Right lobe of liver (tissue), 6 donors: Measurements from ENCODE around the gene KXD1. TPM values are rescaled to one million over a fixed set of nuclear protein-coding genes. Genes with fewer than 3 reads are reported as not detected.
A peak's percentile ranks its signal among the peaks of the same experiment; 100 is the strongest.

Source experiments
- ATAC-seq, 4 donors: fragments of 200-7000 bp; cut with Tn5 transposase; one replicate each; pipeline ENCODE4 v1.9.1; 2020; ENCODE audit warnings: mild to moderate bottlenecking in 4 of 4, moderate library complexity in 4 of 4
- DNase-seq, 3 donors: peaks; one replicate each; pipeline ENCODE4 v3.0.0-alpha.2; 2020
- H3K27ac ChIP-seq, 3 donors: fragments of 200-600 bp; one replicate each; pipeline ENCODE4 v1.8.0; 2022
- H3K27me3 ChIP-seq, 2 donors: fragments of 200-600 bp; one replicate each; pipeline ENCODE4 v1.8.0; 2022
- H3K36me3 ChIP-seq, 4 donors: fragments of 200-600 bp; sonication (generic) in 1 of 4; one replicate each; pipeline versions ENCODE4 v1.5.1 to v1.8.0; 2017 to 2022; ENCODE audit warnings: control low read depth in 1 of 4
- H3K4me1 ChIP-seq, 4 donors: fragments of 200-600 bp; sonication (generic) in 1 of 4; one replicate each; pipeline versions ENCODE4 v1.5.1 to v1.8.0; 2017 to 2022; ENCODE audit warnings: control low read depth in 1 of 4
- H3K4me3 ChIP-seq, 3 donors: fragments of 200-600 bp; one replicate each; pipeline ENCODE4 v1.8.0; 2022
- H3K9me3 ChIP-seq, 4 donors: fragments of 200-600 bp; sonication (generic) in 1 of 4; one replicate each; pipeline versions ENCODE4 v1.5.1 to v1.8.0; 2017 to 2022; ENCODE audit warnings: control low read depth in 1 of 4
- POLR2A ChIP-seq: fragments of 450-650 bp; IDR thresholded peaks from one replicate; pipeline ENCODE4 v1.6.1; 2017; ENCODE audit warnings: antibody characterized with exemption, mild to moderate bottlenecking
- WGBS: methylation state at CpG from one replicate; pipeline ENCODE4 v1.1.6; 2018; ENCODE audit warnings: low coverage, low lambda C conversion rate; ENCODE audit not compliant: insufficient coverage; ENCODE audit errors: missing lambda C conversion rate; 5-methylcytosine and 5-hydroxymethylcytosine counted together
- intact Hi-C, 2 donors: fragments of 100-400 bp; cut with DNase I; formaldehyde crosslinking; loops; one replicate each; pipeline versions ENCODE4 v1.11.2 to v1.14.1; 2022
- total RNA-seq, 6 experiments: library from RNA; depleted of rRNA in 2 of 6; stranded (reverse); fragments of >200 nt in 2 of 6; fragmentation: NEBNext Ultra II Directional in 3 of 6; extraction: Animal tissue kit (Norgen Biotek cat#: 25700) in 3 of 6; gene quantifications; one replicate each; pipeline versions ENCODE4 v1.1.0 to v1.2.4, GENCODE V29; 2016 to 2023
- TF ChIP-seq, protein P1 (sequence below), 4 donors: fragments of 200-600 bp in 3 of 4; fragments of 450-650 bp in 1 of 4; IDR thresholded peaks; one replicate each; pipeline versions ENCODE4 v1.5.1 to v1.8.0; 2016 to 2022; ENCODE audit warnings: antibody characterized with exemption in 4 of 4, mild to moderate bottlenecking in 2 of 4
- donor health status: DM: no; HTN: yes; CAD: no.
- donor health status: DM: no; HTN: no; CAD: no.
- donor health status: DM: no; HTN: no; CAD: no.
- donor health status: DM: no; HTN: yes; CAD: no.
- donor health status: DM: no; HTN: yes; CAD: no.

Gene KXD1
- total RNA-seq, 6 experiments from 2014 or later, result 30.2 to 93.0 (median 36.1) TPM

DNA sequence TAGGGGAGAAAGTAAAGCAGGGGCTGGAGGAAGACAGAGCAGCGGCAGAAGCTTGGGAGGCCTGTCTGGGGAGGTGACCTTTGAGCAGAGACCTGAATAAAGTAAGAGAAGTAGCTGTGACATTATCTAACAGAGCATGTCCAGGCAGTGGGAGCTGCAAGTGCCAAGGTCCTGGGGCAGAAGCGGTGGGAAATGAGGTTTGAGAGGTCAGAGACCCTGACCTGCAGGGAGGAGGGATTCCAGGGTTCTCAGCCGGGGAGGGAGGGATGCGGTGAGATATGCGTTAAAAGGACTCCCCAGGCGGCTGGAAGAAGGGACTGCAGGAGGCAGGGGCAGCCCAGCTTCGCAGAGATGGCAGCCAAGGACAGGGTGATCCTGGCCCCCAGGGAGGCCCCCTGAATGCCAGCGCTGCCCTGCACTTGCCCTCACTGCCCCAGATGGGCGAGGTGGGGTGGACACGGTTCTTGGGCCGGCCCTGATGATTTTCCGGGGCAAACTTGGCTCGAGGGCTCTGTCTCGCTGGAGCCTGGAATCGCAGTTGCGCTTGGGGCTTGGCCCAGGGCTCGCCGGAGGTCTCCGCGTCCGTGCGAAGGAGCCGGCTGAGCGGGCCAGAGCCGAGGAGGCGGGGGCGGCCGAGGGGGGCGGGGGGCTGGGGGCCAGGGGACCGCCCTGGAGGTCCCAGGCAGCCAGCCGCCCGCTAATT lies 45.7 kb downstream of the KXD1 start:
- peaks cover 0 to 29% of the 10 kb centered on the region in 2 donors for H3K27me3 ChIP-seq
- no peaks in the 10 kb centered on the region for H3K36me3 ChIP-seq
- intact Hi-C loops, result no loop called here
- 19% methylated on average over 8 of the region's 32 CpGs for WGBS
- TF ChIP-seq, protein P1, sequence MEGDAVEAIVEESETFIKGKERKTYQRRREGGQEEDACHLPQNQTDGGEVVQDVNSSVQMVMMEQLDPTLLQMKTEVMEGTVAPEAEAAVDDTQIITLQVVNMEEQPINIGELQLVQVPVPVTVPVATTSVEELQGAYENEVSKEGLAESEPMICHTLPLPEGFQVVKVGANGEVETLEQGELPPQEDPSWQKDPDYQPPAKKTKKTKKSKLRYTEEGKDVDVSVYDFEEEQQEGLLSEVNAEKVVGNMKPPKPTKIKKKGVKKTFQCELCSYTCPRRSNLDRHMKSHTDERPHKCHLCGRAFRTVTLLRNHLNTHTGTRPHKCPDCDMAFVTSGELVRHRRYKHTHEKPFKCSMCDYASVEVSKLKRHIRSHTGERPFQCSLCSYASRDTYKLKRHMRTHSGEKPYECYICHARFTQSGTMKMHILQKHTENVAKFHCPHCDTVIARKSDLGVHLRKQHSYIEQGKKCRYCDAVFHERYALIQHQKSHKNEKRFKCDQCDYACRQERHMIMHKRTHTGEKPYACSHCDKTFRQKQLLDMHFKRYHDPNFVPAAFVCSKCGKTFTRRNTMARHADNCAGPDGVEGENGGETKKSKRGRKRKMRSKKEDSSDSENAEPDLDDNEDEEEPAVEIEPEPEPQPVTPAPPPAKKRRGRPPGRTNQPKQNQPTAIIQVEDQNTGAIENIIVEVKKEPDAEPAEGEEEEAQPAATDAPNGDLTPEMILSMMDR (IDR thresholded peaks at IDR 0.05), result no peak
- no peak for TF ChIP-seq POLR2A
- no peak overlapping the region for H3K27ac ChIP-seq
- DNase-seq, result no peak
- H3K4me3 ChIP-seq, result no peak overlapping the region
- no peaks in the 10 kb centered on the region for H3K9me3 ChIP-seq
- peaks cover 0 to 4% (median 0%) of the 10 kb centered on the region in 4 donors for H3K4me1 ChIP-seq
- ATAC-seq, result peak in 3 of 4 donors; percentile 17 to 35 (median 19)

DNA sequence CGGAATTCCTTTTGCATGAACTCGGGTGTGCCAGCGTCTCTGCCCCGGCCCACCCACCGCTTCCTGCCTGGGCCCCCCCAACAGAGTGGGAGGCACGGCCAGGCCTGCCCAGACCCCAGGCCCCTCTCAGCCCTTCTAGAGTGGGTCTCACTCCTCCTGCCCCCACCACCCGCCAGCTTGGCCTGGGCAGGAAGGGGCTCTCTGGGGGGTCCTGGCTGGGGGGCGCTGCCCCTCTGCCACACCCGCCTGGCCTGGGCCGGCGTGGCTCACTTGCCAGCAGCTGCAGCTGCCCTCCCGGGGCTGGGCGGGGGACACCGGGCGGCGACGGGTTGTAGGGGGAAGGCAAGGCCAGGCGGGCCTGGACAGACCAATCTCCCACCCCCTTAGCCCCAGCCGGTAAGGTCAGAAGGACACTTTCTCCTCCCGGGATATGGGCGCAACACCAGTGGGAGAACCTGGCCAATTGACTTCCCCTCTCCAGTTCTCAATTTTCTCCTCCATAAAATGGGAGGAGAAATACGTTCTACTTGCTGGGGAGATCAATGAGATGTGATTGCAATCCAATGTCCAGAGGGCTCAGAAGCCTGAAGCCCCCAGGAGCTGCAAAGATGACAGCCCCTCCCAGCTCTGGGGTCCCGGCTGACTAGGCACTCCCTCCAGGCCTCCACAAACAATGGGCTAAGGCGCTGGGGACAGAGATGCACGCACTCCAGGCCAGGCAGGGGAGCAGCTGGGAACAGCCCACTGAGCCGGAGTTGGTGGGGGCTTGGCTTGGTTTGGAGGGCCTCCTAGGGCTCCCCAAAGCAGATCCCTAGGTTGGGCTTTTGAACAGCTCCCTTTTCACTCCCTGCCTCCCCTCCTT lies 46.5 kb downstream of the KXD1 start:
- DNase-seq, result no peak
- H3K36me3 ChIP-seq, result no peaks in the 10 kb centered on the region
- peaks cover 0 to 29% of the 10 kb centered on the region in 2 donors for H3K27me3 ChIP-seq
- H3K9me3 ChIP-seq, result no peaks in the 10 kb centered on the region
- intact Hi-C loops, result no loop called here
- TF ChIP-seq POLR2A, result no peak
- TF ChIP-seq, protein P1 (IDR thresholded peaks at IDR 0.05), result no peak
- WGBS, result 13% methylated on average over 9 of the region's 26 CpGs
- H3K4me1 ChIP-seq, result peaks cover 0 to 4% (median 0%) of the 10 kb centered on the region in 4 donors
- H3K27ac ChIP-seq, result no peak overlapping the region
- ATAC-seq, result no peak
- H3K4me3 ChIP-seq, result no peak overlapping the region

DNA sequence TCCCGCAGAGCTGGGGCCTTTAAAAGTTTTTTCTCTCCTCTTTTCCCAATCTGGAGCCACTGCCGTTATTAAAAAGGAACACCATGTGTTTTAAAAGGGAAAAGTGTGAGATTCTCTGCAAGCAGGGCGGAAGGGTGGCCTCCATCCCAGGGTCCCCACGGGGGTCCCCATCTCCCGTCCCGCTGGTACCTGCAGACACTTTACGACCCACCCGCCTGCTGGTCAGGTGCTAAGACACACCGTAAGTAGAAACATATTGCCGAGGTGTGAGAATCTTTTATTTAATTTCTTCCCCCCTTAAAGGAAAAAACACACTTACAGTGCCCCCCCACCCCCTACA lies 47.1 kb downstream of the KXD1 start:
- H3K4me3 ChIP-seq, result no peak overlapping the region
- TF ChIP-seq POLR2A, result no peak
- TF ChIP-seq, protein P1 (IDR thresholded peaks at IDR 0.05), result no peak
- 3% methylated on average over 5 of the region's 10 CpGs for WGBS
- H3K9me3 ChIP-seq, result no peaks in the 10 kb centered on the region
- H3K36me3 ChIP-seq, result no peaks in the 10 kb centered on the region
- H3K27ac ChIP-seq, result no peak overlapping the region
- H3K27me3 ChIP-seq, result peaks cover 0 to 29% of the 10 kb centered on the region in 2 donors
- intact Hi-C loops, result no loop called here
- DNase-seq (no peak), ATAC-seq (no peak)
- H3K4me1 ChIP-seq, result peaks cover 0 to 4% (median 0%) of the 10 kb centered on the region in 4 donors

DNA sequence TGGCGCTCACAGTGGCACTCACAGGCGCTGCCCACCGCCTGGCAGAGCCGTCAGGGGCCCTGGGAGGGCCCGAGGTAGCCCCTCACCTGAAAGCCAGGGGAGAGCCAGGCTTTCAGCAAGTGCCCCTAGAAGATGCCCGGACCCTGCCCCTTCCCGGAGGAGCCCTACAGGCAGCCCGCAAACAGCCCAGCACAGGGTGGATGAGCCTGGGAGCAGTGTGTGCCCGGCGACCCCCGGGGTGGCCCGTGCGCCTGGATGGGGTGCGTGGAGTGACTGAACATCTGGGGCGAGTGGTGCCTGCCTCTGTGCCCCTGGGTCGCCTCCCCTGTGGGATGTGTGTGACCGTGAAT lies 47.5 kb downstream of the KXD1 start:
- DNase-seq (no peak), ATAC-seq (peak in 1 of 4 donors; percentile 7)
- intact Hi-C loops, result no loop called here
- H3K36me3 ChIP-seq, result no peaks in the 10 kb centered on the region
- H3K4me1 ChIP-seq, result peaks cover 0 to 4% (median 0%) of the 10 kb centered on the region in 4 donors
- no peak for TF ChIP-seq POLR2A
- TF ChIP-seq, protein P1 (IDR thresholded peaks at IDR 0.05), result no peak
- peaks cover 0 to 30% of the 10 kb centered on the region in 2 donors for H3K27me3 ChIP-seq
- H3K9me3 ChIP-seq, result no peaks in the 10 kb centered on the region
- H3K4me3 ChIP-seq, result no peak overlapping the region
- H3K27ac ChIP-seq, result no peak overlapping the region
- 6% methylated on average over 8 of the region's 17 CpGs for WGBS
